GM21526 (cell line): ENCODE results near the gene DDX27.

Experiments used
- ATAC-seq: cut with Tn5 transposase; IDR thresholded peaks from one replicate; pipeline ENCODE4 v1.9.1; 2021; ENCODE audit warnings: moderate library complexity; ENCODE audit not compliant: unreplicated experiment, low FRiP score

DDX27 gene

GRCh38 chr20:49276161-49276960 lies 57.1 kb downstream of the DDX27 start:
- no peak for ATAC-seq

DNA sequence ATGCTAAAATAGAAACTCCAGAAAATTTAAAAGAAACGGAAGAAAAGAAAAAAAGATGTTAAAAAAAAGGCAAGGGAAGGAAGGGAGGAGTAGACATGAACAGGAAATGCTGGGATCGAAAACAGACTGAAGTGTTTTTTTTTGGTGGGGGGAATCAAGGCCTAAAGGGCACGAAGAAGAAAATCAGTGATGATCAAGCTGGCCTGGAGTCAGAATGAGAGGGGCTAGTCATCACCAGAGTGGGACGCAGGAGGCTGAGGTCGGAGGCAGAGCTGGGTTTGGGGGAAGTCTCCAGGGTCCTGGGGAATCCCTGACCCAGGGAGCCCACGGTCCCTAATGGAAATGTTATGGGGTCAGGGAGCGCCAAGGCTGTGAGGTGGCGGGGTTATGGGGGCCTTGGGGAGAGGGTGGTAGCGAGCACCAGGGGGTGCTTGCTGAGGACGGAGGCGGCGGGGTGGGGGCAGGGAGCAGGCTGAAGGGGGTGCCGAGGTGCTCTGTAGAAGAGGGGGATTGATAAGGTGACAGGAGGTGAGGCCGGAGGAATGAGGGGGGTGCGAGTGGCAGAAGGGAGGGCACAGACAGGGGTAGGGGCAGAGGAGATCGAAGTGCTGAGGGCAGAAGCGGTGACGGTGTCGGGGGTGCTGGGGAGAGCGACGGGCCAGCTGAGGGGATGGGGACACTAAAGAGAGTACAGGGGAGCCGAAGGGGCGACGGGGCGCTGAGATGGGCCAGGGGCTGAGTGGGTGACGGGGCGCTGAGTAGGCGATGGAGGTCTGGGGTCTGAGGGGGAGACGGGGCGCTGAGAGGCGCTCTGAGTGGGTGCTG lies 58.0 kb downstream of the DDX27 start:
- no peak for ATAC-seq

DNA sequence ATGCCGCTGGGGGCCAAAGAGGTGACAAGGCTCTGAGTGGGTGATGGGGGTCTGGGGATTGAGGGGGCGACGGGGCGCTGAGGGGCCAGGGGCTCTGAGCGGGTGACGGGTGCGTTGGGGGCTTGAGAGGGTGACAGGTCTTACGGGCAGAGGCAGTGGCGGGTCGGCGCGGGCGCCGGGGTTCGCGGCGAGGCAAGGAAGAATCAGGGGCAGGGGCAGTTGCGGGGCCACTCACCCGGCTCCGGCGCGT lies 58.5 kb downstream of the DDX27 start:
- ATAC-seq = no peak

- peak; percentile 76 for ATAC-seq
Observed at GRCh38 chr20:49278036-49278817, 59.0 kb downstream of the DDX27 start, which contains the start of gene ZNFX1. TSS of gene ZNFX1 (minus strand) at chr20:49278057. CDS start at chr20:49275839, 2,218 bp downstream.

DNA sequence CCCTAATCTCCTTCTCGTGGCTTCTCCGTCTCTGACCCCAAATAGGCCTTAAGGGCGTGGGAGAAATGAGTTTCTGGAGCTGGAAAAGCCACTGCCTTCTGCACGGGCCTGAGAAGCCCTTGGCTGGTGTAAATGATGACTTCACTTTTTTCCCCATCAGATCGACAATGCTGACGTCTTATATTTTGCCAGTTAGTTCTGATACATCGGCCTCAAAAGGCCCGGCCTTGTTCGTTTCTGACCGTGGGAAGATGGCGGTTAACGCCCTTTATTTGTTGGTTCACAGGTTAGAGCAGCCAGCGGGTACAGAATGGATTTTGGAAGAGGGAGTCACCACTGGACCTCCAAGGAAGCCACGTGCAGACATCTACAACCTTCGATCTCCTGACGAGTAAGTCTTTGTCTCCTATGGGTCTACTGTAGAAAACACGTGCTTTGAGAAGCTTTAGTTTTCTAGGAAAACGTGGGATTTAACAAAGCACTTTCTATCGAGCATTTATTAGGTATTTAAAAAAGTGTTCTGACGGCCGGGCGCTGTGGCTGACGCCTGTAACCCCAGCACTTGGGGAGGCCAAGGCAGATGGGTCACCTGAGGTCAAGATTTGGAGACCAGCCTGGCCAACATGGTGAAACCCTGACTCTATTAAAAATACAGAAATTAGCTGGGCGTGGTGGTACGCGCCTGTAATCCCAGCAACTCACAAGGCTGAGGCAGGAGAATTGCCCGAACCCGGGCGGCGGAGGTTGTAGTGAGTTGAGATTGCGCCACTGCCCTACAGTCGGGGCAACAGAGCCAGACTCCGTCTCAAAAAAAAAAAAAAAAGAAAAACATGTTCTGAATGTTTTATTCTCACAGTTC lies 59.8 kb downstream of the DDX27 start:
- ATAC-seq = no peak

DNA sequence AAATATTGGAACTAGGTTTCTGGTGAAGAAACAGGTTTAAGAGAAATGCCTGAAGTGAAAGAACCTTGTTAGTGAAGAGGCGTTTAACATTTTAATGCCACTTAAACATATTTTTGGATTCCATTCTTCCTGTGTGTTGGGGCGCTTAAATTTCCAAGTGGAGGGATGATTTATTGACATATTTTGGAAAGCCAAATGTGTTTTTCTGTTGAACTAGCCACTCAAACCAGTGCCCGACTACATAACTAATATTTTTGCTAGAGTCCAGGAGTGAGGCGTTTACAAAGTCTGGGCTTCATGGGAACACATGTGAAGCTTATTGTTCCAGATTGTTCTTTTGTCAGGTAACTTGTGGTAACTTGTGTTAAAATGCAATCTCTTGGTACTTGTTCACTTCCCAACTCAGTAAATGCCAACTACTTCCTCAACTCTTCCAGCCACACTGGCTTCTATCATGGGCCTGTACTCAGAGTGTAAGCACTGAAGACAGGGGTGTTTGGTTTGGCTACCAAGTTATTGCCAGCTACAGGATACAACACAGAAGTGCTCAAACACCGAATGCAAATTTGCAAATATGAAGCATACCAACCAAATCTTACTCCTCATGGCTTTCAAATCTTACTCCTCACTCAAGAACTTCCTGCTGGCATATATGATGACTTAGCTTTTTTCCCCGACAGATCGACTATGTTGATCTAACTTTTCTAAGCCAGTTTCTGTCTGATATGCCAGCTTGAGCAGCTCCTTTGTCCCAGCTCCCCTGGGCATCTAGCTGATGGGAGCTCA lies 60.7 kb downstream of the DDX27 start:
- no peak for ATAC-seq

DNA sequence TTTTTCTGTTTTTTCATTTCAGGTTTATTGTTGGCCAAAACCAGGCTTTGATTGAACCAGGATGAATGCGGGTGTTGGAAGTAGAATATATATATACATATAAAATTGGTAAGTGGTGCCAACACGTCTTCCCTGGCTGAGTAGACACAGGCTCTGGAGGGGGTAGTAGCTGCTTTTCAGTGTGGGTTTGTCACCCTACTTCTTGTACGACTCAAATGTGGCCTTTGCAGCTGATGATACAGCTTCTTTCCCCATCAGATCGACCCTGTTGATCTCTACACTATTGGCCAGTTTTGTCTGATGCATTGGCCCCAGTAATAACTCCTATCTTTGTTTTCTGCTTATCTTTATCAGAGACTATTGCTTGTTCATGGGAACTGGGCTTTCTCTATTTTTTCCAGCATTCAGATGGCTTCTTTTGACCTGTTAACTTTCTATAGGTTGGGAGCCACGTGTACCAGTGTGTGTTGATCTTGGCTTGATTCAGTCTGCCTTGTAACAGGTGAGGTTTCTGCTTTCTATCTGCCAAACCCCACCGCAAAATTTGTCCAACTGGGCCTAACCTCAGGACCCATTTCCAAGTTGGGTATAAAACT lies 61.3 kb downstream of the DDX27 start:
- ATAC-seq = no peak

DNA sequence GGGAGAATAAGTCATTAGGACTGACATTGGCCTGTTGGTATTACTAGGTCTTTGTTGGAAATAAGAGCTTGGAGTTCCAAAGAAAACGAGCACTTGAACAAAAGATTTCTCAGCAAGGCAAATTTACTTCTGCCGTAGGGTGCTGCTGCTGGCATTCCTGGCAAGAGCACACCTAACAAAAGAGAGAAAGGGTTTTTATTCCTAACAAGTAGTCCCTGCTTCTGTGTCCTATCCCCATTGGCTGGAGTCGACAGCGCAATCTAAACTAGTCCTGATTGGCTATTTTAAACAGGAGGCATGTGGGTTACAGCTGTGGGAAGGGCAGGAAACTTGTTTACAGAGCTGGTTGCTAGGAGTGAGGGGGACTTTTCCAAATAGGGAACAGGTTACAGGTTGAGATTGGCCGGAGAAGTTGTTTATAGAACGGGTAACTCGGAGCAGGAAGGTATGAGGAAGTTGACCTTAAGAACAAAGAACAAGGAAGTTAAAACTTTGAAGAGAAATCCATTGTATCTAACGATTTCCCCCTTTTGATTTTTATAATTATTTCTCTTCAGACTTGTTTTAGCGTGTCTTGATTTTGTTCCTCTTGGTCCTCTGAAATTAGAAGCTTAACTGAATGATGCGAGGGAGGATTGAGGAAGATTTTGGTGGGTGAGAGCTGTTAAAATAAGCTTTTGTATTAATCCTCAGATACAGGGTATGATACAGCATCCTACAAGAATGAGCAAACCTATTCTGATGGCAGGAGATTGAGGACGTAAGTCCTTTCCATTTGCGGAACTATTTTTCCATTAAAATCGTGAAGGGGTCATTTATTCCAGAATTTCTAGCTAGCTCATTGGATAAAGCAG lies 62.1 kb downstream of the DDX27 start:
- ATAC-seq = no peak

- ATAC-seq = no peak
Observed at GRCh38 chr20:49281913-49282467, 62.8 kb downstream of the DDX27 start.

- ATAC-seq = no peak
Observed at GRCh38 chr20:49282584-49283171, 63.5 kb downstream of the DDX27 start.

DNA sequence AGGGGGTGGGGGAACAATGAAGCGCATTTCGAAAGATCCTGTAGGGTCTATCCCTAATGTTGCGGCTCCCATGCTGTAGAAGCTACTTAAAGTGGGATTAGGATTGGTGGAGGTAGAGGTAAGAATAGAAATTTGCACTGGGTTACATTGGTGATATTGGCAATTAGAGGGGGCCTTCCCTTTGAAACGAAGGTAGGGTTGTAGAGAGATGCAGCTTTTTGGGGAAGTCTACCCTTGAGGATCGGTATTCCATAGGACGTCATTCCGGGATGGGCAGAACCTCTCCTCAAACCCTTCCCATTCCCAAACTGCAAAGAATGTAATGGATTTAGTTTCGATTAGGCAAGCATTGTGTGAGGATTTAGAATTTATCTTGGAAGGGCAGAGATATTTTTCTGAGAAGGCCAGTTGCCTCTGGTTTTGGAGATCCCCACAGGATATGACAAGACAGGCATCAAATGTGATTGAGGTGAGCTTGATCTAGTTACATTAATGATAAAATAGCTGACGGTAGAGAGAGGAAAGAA lies 64.0 kb downstream of the DDX27 start:
- no peak for ATAC-seq

GRCh38 chr20:49283703-49284625 lies 64.7 kb downstream of the DDX27 start:
- ATAC-seq = no peak

GRCh38 chr20:49284818-49285217 lies 65.6 kb downstream of the DDX27 start:
- no peak for ATAC-seq

DNA sequence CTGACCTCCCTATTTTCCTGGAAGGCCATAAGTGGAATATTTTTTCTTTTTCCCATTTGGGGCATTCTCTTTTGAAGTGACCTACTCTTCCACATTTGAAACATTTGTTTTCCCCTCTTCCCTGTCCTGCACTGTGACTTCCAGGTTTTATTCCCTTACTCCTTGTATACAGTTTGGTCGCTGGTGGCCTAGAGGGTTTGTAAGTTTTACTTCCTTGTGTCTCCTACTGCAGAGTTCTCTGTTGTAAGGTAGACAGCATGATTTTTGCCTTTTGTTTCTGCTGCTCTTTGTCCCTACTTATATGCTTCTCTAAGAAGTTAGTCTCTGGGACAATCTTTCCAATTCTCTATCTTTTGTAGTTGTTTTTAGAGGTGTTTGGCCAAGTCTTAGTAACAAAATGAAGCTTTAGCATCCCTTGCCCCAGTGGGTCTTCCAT lies 66.0 kb downstream of the DDX27 start:
- no peak for ATAC-seq

GRCh38 chr20:49285813-49286494 lies 66.7 kb downstream of the DDX27 start:
- ATAC-seq = no peak
